ENCODE measurements around the gene AKR1B1. TPM values are rescaled to one million over a fixed set of nuclear protein-coding genes. Genes with fewer than 3 reads are reported as not detected.

AKR1B1 gene
- total RNA-seq: 51.4 and 59.2 TPM in 2 replicates

DNA sequence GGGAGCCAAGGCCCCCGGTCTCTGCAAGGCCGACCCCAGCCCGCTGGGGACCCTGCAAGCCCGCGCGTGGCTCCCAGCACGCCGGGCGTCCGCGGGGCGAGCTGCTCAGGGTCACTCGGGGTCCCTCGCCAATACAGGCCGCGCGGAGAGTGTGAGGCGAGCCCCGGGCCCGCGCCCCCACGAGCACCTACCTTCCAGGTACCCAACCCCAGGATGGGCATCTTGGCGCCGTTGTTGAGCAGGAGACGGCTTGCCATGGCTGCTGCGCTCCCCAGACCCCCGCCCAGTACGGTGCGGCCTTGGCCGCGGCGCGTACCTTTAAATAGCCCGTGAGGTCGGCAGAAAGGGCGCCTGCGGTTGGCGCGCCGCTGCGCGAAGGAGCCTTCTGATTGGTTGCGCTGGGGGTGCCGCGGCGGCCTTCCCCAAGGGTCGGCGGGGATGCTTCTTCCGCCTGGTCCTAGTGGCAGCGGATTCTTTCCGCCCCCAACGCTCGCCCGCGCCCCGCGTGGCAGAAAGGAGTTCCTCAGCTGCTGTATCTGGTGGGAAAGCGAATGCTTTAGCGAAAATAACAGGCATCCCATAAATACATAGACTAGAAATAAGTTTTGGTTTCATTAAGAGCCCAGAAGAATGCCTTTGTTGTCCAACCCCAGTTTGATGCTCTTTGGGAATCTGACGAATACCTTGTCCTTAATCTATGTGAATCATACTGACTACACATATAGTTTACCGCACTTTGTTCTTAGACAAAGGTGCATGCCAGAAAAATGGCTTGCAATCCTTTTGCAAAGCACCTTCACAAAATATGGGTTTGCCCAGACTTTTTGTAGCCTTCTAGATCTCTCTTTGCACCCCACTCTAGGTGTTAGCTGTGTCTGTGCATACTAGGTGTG, at the start of gene AKR1B1:
TSS of gene AKR1B1 (minus strand) at position 295 of the 893 bp plus-strand sequence. CDS start at position 257, 38 bp downstream.

Other genes with a start within 250 kb of the AKR1B1 start
- 13.0 and 16.5 TPM in 2 replicates for gene SLC35B4, start 142.2 kb downstream of the AKR1B1 start, total RNA-seq
- gene AKR1B10, start 68.5 kb upstream of the AKR1B1 start, total RNA-seq: 0.77 and 1.7 TPM in 2 replicates
- gene AKR1B15, start 90.0 kb upstream of the AKR1B1 start, total RNA-seq: not detected in 2 replicates
- gene BPGM, start 187.8 kb upstream of the AKR1B1 start, total RNA-seq: 36.6 and 45.8 TPM in 2 replicates

Measured in regular cardiac myocyte (primary cell).